Inferior parietal cortex (tissue), 1 donor: ENCODE data around the gene OBSL1.

ENCODE experiments used
- DNase-seq: peaks from one replicate; pipeline ENCODE4 v3.0.0-alpha.2; 2016; ENCODE audit errors: extremely low spot score

Gene OBSL1

GRCh38 chr2:219565130-219566080, 5.9 kb downstream of the OBSL1 start:
- DNase-seq, result no peak

GRCh38 chr2:219563271-219563928, 7.9 kb downstream of the OBSL1 start:
- DNase-seq, result no peak

- DNase-seq, result no peak
These were observed 9.0 kb downstream of the OBSL1 start for GRCh38 chr2:219562049-219563020.

GRCh38 chr2:219561179-219562048, 9.9 kb downstream of the OBSL1 start:
- DNase-seq, result no peak

- DNase-seq, result no peak
These were observed 10.5 kb downstream of the OBSL1 start for GRCh38 chr2:219560893-219561178.

- no peak for DNase-seq
These were observed 11.1 kb downstream of the OBSL1 start for GRCh38 chr2:219560037-219560892.

- no peak for DNase-seq
These were observed 12.0 kb downstream of the OBSL1 start for GRCh38 chr2:219559156-219559915.

GRCh38 chr2:219557791-219558785, 13.3 kb downstream of the OBSL1 start:
- DNase-seq, result no peak

GRCh38 chr2:219557320-219557719, 14.0 kb downstream of the OBSL1 start:
- DNase-seq, result no peak

- DNase-seq, result no peak
These were observed 14.9 kb downstream of the OBSL1 start for GRCh38 chr2:219556413-219556812.

- no peak for DNase-seq
These were observed 15.4 kb downstream of the OBSL1 start for GRCh38 chr2:219555956-219556355.

GRCh38 chr2:219554350-219554749, 17.0 kb downstream of the OBSL1 start:
- no peak for DNase-seq

GRCh38 chr2:219553463-219553963, 17.8 kb downstream of the OBSL1 start:
- no peak for DNase-seq

GRCh38 chr2:219553168-219553417, 18.2 kb downstream of the OBSL1 start:
- no peak for DNase-seq

- peak; percentile 68 for DNase-seq
These were observed 18.8 kb downstream of the OBSL1 start for GRCh38 chr2:219552382-219553167.

- DNase-seq, result no peak
These were observed 19.6 kb downstream of the OBSL1 start for GRCh38 chr2:219551441-219552381.
